ENCODE data around the gene EPX. TPM values are rescaled to one million over a fixed set of nuclear protein-coding genes. Genes with fewer than 3 reads are reported as not detected.
"Not testable (repeated sequence)": the region's sequence is repeated elsewhere in the genome, so short reads cannot be mapped to it uniquely, and the experiment has no call there.

The EPX gene, protein sequence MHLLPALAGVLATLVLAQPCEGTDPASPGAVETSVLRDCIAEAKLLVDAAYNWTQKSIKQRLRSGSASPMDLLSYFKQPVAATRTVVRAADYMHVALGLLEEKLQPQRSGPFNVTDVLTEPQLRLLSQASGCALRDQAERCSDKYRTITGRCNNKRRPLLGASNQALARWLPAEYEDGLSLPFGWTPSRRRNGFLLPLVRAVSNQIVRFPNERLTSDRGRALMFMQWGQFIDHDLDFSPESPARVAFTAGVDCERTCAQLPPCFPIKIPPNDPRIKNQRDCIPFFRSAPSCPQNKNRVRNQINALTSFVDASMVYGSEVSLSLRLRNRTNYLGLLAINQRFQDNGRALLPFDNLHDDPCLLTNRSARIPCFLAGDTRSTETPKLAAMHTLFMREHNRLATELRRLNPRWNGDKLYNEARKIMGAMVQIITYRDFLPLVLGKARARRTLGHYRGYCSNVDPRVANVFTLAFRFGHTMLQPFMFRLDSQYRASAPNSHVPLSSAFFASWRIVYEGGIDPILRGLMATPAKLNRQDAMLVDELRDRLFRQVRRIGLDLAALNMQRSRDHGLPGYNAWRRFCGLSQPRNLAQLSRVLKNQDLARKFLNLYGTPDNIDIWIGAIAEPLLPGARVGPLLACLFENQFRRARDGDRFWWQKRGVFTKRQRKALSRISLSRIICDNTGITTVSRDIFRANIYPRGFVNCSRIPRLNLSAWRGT
- not detected for total RNA-seq

DNA sequence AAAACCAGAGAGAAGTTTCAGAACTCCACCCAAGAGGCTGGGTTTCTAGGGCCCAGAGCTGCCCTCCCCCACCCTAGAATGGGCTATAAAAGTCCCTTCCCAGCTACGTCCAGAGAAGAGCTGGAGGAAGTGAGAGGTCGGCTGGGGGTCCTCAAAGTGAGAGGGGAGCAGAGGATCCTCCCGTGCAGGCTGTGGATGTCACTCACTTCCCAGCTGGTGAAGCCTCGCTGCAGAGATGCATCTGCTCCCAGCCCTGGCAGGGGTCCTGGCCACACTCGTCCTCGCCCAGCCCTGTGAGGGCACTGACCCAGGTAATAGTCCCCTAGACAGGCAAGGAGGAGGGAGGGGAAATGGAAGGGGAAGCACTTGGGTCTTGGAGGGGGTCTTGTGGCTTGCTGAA is at the start of gene EPX:
Gene EPX, plus strand, starts transcription at position 115 of the 400 bp plus-strand sequence. Its CDS starts 121 bp downstream, at position 236.
- Mint-ChIP-seq H3K27ac (no peak within 1 kb of the TSS), H3K4me3 (no peak within 1 kb of the TSS), H3K4me1 (no peaks in the 10 kb centered on the region), H3K27me3 (peaks cover 5% of the 10 kb centered on the region), H3K9me3 (ENCODE audit: low read depth) (no peaks in the 10 kb centered on the region), H3K36me3 (ENCODE audit: low read depth) (no peaks in the 10 kb centered on the region)
- intact Hi-C loops (cut with DNase I, micrococcal nuclease) = no loop called here
- no peak for DNase-seq
- ChIA-PET POLR2A (no interaction called here), CTCF (no interaction called here)
- no peak for ATAC-seq

DNA sequence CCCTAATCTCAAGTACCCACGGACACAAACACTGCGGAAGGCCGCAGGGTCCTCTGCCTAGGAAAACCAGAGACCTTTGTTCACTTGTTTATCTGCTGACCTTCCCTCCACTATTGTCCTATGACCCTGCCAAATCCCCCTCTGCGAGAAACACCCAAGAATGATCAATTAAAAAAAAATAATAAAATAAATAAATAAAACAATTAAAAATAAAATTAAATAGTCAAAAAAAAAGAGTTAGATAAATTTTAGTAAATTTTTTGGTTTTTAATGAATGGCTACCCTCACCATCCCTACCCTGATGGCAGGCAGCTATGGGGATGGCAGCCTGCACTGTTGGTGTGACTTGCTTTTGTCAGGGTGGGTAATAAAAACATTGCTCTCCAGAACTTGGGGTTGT is 49.2 kb upstream of the EPX start:
- ATAC-seq; H3K27me3 Mint-ChIP-seq; H3K4me1 Mint-ChIP-seq; DNase-seq; POLR2A ChIA-PET; H3K36me3 Mint-ChIP-seq (ENCODE audit: low read depth); H3K4me3 Mint-ChIP-seq; H3K27ac Mint-ChIP-seq; intact Hi-C loops (cut with DNase I, micrococcal nuclease); CTCF ChIA-PET: not testable (repeated sequence)
- H3K9me3 Mint-ChIP-seq (ENCODE audit: low read depth) = peaks cover 25% of the 10 kb centered on the region

DNA sequence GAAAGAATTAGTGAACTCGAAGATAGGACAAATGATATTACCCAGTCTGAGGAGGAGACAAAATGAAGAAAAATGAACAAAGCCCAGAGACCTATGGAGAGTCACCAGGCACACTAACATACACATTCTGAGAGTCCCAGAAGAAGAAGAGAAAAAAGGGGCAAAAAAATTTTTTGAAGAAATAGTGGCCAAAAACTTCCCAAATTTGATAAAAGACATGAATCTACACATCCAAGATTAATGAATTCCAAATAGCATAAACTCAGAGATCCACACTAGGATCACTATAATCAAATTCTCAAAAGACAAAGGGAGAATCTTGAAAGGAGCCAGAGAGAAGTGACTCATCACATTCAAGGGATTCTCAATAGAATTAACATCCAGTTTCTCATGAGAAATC is 47.7 kb upstream of the EPX start:
- no peak overlapping the region for H3K4me3 Mint-ChIP-seq
- intact Hi-C loops (cut with DNase I, micrococcal nuclease) = no loop called here
- no peaks in the 10 kb centered on the region for H3K27me3 Mint-ChIP-seq
- ChIA-PET CTCF (interaction anchor here (0.6 kb wide), 1 partner anchor 362 kb away, joined by 3 read pairs; no protein-coding TSS in a partner anchor), POLR2A (no interaction called here)
- H3K4me1 Mint-ChIP-seq = no peaks in the 10 kb centered on the region
- ATAC-seq = no peak
- DNase-seq = no peak
- peaks cover 9% of the 10 kb centered on the region for H3K36me3 Mint-ChIP-seq (ENCODE audit: low read depth)
- H3K9me3 Mint-ChIP-seq (ENCODE audit: low read depth) = peaks cover 25% of the 10 kb centered on the region
- no peak overlapping the region for H3K27ac Mint-ChIP-seq

DNA sequence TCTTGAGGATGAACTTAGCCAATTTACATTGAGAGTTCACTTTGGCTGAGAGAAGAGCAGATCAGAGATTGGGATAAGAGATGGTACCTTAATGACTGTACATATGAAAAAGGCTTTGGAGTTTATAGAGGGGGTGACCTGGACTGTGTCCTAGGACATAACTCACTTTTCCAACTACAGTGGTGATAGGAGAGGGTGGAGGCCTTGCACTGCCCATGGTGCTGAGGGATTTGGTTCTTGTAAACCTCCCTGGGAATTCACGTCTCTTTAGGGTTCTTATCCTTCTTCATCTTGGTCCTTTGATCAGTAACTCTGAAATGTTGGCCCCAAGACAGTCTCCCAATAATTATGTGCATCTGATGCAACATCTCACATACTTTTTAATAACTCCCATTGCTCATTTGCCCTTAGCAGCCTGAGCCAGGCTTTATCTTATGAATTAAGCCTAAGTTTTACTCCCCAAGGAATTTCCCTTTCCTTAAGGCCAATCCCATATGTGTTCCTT is 44.5 kb upstream of the EPX start, which contains the start of gene OR4D1:
Gene OR4D1, plus strand, starts transcription at position 455 of the 505 bp plus-strand sequence. CDS start 6,770 bp downstream, outside the sequence.
- POLR2A ChIA-PET = no interaction called here
- H3K4me1 Mint-ChIP-seq = peaks cover 14% of the 10 kb centered on the region
- no peaks in the 10 kb centered on the region for H3K27me3 Mint-ChIP-seq
- DNase-seq (no peak), ATAC-seq (no peak)
- H3K9me3 Mint-ChIP-seq (ENCODE audit: low read depth) = peaks cover 25% of the 10 kb centered on the region
- no peak within 1 kb of the TSS for H3K27ac Mint-ChIP-seq
- intact Hi-C loops (cut with DNase I, micrococcal nuclease) = no loop called here
- CTCF ChIA-PET = interaction anchor here (1.4 to 1.6 kb wide), 2 partner anchors 23 to 55 kb away, joined by 3 read pairs; no protein-coding TSS in a partner anchor
- H3K36me3 Mint-ChIP-seq (ENCODE audit: low read depth) = peaks cover 9% of the 10 kb centered on the region
- no peak within 1 kb of the TSS for H3K4me3 Mint-ChIP-seq

DNA sequence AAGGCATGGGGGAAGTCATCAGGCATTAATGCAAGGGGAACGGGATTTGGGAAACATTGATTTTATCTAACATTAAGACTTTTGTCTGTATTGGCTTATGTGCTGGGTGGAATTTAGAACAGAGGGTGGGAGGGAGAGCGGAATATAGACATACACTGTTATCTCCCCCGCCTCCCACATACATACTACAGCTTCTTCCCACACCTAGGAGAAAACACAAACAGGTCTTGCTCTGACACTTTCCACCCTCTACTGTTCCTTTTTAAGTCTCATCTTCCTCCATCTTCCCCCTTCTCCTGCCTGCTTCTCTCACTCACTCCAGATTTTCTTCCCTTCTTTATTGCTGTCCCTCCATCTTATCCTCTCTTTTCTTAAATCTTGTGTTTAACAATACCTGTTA is 43.9 kb upstream of the EPX start:
- intact Hi-C loops (cut with DNase I, micrococcal nuclease) = no loop called here
- no peak overlapping the region for H3K4me3 Mint-ChIP-seq
- CTCF ChIA-PET = interaction anchor here (1.6 kb wide), 1 partner anchor 24 kb away, joined by 3 read pairs; no protein-coding TSS in a partner anchor
- no peaks in the 10 kb centered on the region for H3K27me3 Mint-ChIP-seq
- H3K36me3 Mint-ChIP-seq (ENCODE audit: low read depth) = peaks cover 9% of the 10 kb centered on the region
- POLR2A ChIA-PET = no interaction called here
- ATAC-seq = no peak
- DNase-seq = no peak
- peaks cover 25% of the 10 kb centered on the region for H3K9me3 Mint-ChIP-seq (ENCODE audit: low read depth)
- H3K27ac Mint-ChIP-seq = no peak overlapping the region
- H3K4me1 Mint-ChIP-seq = peaks cover 20% of the 10 kb centered on the region

DNA sequence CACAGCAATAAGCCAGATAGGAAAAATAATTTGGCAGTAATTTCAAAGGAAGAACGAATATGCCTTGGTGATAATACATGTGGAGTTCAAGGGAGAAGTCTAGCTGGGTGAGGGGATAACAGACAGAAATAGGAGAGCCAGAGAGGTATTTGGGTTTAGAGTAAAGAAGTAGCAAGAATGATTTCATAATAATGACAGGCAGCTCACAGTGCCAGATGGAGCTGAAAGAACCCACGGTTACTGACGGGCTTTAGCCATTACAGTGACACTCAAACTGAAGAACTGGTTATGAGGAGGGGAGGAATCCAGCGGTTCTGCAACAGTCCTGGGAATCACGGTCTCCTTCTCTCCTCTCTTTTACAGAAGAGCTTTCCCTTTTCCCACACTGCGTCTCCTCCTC is 42.1 kb upstream of the EPX start:
- H3K36me3 Mint-ChIP-seq (ENCODE audit: low read depth) = peaks cover 2% of the 10 kb centered on the region
- DNase-seq (no peak), ATAC-seq (no peak)
- H3K27me3 Mint-ChIP-seq = no peaks in the 10 kb centered on the region
- H3K4me1 Mint-ChIP-seq = peaks cover 35% of the 10 kb centered on the region
- intact Hi-C loops (cut with DNase I, micrococcal nuclease) = loop anchor here in 1 of 2 experiments (10.0 kb wide), 1 partner anchor 706 kb away; no protein-coding TSS in a partner anchor
- peaks cover 14% of the 10 kb centered on the region for H3K9me3 Mint-ChIP-seq (ENCODE audit: low read depth)
- no peak overlapping the region for H3K4me3 Mint-ChIP-seq
- H3K27ac Mint-ChIP-seq = no peak overlapping the region
- CTCF ChIA-PET = interaction anchor here (0.7 kb wide), 2 partner anchors 9 to 50 kb away, joined by 3 read pairs; no protein-coding TSS in a partner anchor
- POLR2A ChIA-PET = no interaction called here

DNA sequence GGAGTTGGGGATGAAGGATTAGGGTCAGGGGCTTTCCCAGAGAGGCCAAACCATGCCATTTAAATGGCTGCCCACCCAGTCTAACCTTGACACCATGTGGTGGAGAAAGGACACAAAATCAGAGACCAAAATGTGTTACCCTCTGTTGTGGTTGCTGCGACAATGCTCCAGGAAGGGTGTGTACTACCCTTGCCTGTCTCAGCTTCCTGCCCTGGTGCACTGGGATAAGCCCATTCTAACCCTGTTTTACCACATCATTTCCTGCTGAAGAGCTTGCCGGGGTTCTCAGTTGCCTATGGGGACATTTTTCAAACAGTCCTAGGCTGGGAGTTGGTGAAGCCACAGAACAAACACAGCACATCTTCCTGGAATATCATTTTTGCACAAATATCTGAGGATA is 39.5 kb upstream of the EPX start:
- intact Hi-C loops (cut with DNase I, micrococcal nuclease) = loop anchor here in 1 of 2 experiments (10.0 kb wide), 1 partner anchor 708 kb away; no protein-coding TSS in a partner anchor
- POLR2A ChIA-PET = no interaction called here
- H3K4me3 Mint-ChIP-seq = no peak overlapping the region
- H3K27ac Mint-ChIP-seq = peak overlapping the region; percentile 73
- CTCF ChIA-PET = interaction anchor here (0.8 to 2.6 kb wide), 5 partner anchors 17 to 39 kb away, joined by 3 to 10 read pairs (median 6); no protein-coding TSS in a partner anchor
- H3K4me1 Mint-ChIP-seq = peaks cover 53% of the 10 kb centered on the region
- DNase-seq (peak; percentile 43), ATAC-seq (peak; percentile 45)
- H3K27me3 Mint-ChIP-seq = no peaks in the 10 kb centered on the region
- no peaks in the 10 kb centered on the region for H3K9me3 Mint-ChIP-seq (ENCODE audit: low read depth)
- no peaks in the 10 kb centered on the region for H3K36me3 Mint-ChIP-seq (ENCODE audit: low read depth)

DNA sequence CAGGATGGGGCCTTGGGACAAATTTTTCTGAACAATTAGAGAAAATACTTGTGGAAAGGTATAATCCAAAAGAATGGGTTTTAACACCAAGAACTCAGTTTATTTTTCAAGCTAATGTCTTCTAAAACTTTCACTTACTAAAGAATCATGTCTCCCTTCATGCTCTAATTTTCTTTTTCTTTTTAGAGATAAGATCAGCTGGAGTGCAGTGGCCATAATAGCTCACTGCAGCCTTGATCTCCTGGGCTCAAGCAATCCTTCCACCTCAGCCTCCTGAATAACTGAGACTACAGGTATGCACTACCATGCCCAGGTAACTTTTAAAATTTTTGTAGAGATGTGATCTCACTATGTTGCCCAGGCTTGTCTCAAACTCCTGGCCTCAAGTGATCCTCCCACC is 38.9 kb upstream of the EPX start:
- Mint-ChIP-seq H3K9me3 (ENCODE audit: low read depth) (no peaks in the 10 kb centered on the region), H3K36me3 (ENCODE audit: low read depth) (no peaks in the 10 kb centered on the region), H3K4me1 (peaks cover 53% of the 10 kb centered on the region), H3K27ac (peak overlapping the region; percentile 73), H3K4me3 (no peak overlapping the region), H3K27me3 (no peaks in the 10 kb centered on the region)
- ChIA-PET CTCF (interaction anchor here (0.8 to 2.6 kb wide), 6 partner anchors 17 to 46 kb away, joined by 3 to 10 read pairs (median 4); no protein-coding TSS in a partner anchor), POLR2A (no interaction called here)
- ATAC-seq = no peak
- intact Hi-C loops (cut with DNase I, micrococcal nuclease) = loop anchor here in 1 of 2 experiments (10.0 kb wide), 1 partner anchor 709 kb away; no protein-coding TSS in a partner anchor
- DNase-seq = no peak

DNA sequence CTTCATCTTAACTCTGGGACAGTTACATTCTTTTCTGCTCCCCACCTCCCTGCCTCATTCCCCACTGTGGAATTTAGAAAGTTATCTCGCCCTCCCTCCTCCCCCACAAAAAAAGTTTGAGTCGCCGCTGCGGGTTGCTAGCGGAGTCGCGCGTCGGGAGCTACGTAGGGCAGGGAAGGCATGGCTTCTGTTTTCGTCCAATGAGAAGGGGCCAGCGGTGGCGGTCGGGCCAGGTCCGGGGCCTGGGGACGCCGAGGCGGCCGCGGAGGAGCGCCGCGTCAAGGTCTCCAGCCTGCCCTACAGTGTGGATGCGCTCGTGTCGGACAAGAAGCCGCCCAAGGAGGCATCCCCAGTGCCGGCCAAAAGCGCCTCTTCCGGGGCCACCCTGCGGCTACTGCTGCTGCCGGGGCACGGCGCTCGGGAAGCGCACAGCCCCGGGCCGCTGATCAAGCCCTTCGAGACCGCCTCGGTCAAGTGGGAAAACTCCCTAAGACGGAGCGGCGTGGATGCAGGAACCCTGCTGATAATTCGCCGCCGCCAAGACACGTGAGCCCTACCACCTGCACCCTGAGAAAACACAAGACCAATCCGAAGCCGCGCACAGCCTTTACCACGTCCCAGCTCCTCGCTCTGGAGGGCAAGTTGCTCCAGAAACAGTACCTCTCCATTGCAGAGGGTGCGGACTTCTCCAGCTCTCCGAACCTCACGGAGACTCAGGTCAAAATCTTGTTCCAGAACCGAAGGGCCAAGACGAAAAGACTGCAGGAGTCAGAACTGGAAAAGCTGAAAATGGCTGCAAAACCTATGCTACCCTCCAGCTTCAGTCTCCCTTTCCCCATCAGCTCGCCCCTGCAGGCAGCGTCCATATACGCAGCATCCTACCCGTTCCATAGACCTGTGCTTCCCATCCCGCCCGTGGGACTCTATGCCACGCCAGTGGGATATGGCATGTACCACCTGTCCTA is 35.4 kb upstream of the EPX start:
- intact Hi-C loops (cut with DNase I, micrococcal nuclease) = loop anchor here in 1 of 2 experiments (1.0 to 10.0 kb wide), 4 partner anchors 62 to 712 kb away; partner anchors contain the start of genes MKS1, MRPS23 and SRSF1
- Mint-ChIP-seq H3K27ac (peak overlapping the region; percentile 84), H3K4me3 (peak overlapping the region; percentile 83), H3K27me3 (no peaks in the 10 kb centered on the region), H3K9me3 (ENCODE audit: low read depth) (no peaks in the 10 kb centered on the region), H3K36me3 (ENCODE audit: low read depth) (no peaks in the 10 kb centered on the region), H3K4me1 (peaks cover 47% of the 10 kb centered on the region)
- CTCF ChIA-PET = interaction anchor here (0.6 to 1.3 kb wide), 9 partner anchors 11 to 771 kb away, joined by 3 to 7 read pairs (median 3); no protein-coding TSS in a partner anchor
- POLR2A ChIA-PET = interaction anchor here (0.7 kb wide), 1 partner anchor 61 kb away, joined by 7 read pairs; no protein-coding TSS in a partner anchor
- ATAC-seq (peak; percentile 90), DNase-seq (peak; percentile 78)

DNA sequence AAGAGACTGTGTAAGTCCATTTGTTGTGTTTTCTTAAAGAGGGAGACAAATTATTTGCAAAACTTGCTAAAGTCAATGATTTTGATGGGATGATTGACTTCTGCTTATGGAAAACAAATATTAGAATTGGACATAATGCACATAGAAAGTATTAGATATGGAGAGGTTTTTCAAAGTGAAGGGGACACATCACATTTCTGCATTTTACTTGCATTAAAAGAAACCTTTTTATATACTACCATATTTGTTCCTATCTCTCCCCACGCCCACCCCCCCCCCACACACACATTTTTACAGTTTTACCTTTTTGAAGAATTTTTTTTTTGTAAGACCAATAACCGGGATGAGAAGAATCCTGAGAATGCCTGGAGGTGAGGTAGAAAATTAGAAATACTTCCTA is 34.3 kb upstream of the EPX start:
- no peaks in the 10 kb centered on the region for H3K36me3 Mint-ChIP-seq (ENCODE audit: low read depth)
- no peak overlapping the region for H3K4me3 Mint-ChIP-seq
- intact Hi-C loops (cut with DNase I, micrococcal nuclease) = loop anchor here in 1 of 2 experiments (5.0 to 10.0 kb wide), 2 partner anchors 151 to 713 kb away; partner anchors contain the start of gene SRSF1
- DNase-seq (no peak), ATAC-seq (no peak)
- H3K9me3 Mint-ChIP-seq (ENCODE audit: low read depth) = no peaks in the 10 kb centered on the region
- ChIA-PET POLR2A (no interaction called here), CTCF (no interaction called here)
- no peak overlapping the region for H3K27ac Mint-ChIP-seq
- no peaks in the 10 kb centered on the region for H3K27me3 Mint-ChIP-seq
- peaks cover 37% of the 10 kb centered on the region for H3K4me1 Mint-ChIP-seq
